SK-N-SH (cell line): Measurements from ENCODE around the gene GPR162.

ENCODE experiments used
- FOXJ3 ChIP-seq: sonication (generic); formaldehyde crosslinking; IDR thresholded peaks from 2 replicates; pipeline ENCODE4 v1.5.1; 2020; ENCODE audit warnings: mild to moderate bottlenecking, missing genetic modification reagents
- MEF2A ChIP-seq: IDR thresholded peaks from 2 replicates; pipeline ENCODE4 v1.4.0; 2012; ENCODE audit warnings: low read depth, borderline replicate concordance
- NRF1 ChIP-seq: IDR thresholded peaks from 2 replicates; pipeline ENCODE4 v1.6.1; 2012; ENCODE audit warnings: low read depth, mild to moderate bottlenecking, low read length
- TCF12 ChIP-seq: IDR thresholded peaks from 2 replicates; pipeline ENCODE4 v1.4.0; 2012
- TF ChIP-seq, protein P1 (sequence below): fragments of 200-600 bp; sonication (generic); IDR thresholded peaks from 2 replicates; pipeline ENCODE4 v1.6.1; 2017; ENCODE audit warnings: antibody characterized with exemption, mild to moderate bottlenecking, moderate library complexity
- TF ChIP-seq, protein P2 (sequence below): IDR thresholded peaks from 2 replicates; pipeline ENCODE4 v1.6.1; 2012; ENCODE audit warnings: mild to moderate bottlenecking, low read depth, low read length, moderate library complexity

DNA sequence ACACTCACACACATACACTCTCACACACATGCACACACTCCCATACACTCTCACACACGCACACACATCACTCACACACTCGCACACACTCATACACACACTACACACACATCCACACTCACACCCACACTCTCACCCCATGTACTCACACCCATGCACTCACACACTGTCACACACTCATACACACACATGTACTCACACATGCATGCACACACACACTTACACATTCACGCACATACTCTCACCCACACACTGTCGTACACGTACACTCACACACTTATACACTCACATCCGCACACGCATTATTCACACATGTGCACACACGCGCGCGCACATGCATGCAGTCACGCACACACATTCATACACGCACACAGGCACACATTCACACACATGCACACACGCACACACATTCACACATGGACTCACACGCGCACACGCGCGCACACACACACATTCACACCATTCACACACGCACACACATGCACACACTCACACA is 3.9 kb upstream of the GPR162 start:
- TF ChIP-seq, protein P1, sequence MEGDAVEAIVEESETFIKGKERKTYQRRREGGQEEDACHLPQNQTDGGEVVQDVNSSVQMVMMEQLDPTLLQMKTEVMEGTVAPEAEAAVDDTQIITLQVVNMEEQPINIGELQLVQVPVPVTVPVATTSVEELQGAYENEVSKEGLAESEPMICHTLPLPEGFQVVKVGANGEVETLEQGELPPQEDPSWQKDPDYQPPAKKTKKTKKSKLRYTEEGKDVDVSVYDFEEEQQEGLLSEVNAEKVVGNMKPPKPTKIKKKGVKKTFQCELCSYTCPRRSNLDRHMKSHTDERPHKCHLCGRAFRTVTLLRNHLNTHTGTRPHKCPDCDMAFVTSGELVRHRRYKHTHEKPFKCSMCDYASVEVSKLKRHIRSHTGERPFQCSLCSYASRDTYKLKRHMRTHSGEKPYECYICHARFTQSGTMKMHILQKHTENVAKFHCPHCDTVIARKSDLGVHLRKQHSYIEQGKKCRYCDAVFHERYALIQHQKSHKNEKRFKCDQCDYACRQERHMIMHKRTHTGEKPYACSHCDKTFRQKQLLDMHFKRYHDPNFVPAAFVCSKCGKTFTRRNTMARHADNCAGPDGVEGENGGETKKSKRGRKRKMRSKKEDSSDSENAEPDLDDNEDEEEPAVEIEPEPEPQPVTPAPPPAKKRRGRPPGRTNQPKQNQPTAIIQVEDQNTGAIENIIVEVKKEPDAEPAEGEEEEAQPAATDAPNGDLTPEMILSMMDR: no peak
- no peak for TF ChIP-seq TCF12
- TF ChIP-seq FOXJ3 (CRISPR knock-in tag): no peak
- no peak for TF ChIP-seq MEF2A
- TF ChIP-seq, protein P2, sequence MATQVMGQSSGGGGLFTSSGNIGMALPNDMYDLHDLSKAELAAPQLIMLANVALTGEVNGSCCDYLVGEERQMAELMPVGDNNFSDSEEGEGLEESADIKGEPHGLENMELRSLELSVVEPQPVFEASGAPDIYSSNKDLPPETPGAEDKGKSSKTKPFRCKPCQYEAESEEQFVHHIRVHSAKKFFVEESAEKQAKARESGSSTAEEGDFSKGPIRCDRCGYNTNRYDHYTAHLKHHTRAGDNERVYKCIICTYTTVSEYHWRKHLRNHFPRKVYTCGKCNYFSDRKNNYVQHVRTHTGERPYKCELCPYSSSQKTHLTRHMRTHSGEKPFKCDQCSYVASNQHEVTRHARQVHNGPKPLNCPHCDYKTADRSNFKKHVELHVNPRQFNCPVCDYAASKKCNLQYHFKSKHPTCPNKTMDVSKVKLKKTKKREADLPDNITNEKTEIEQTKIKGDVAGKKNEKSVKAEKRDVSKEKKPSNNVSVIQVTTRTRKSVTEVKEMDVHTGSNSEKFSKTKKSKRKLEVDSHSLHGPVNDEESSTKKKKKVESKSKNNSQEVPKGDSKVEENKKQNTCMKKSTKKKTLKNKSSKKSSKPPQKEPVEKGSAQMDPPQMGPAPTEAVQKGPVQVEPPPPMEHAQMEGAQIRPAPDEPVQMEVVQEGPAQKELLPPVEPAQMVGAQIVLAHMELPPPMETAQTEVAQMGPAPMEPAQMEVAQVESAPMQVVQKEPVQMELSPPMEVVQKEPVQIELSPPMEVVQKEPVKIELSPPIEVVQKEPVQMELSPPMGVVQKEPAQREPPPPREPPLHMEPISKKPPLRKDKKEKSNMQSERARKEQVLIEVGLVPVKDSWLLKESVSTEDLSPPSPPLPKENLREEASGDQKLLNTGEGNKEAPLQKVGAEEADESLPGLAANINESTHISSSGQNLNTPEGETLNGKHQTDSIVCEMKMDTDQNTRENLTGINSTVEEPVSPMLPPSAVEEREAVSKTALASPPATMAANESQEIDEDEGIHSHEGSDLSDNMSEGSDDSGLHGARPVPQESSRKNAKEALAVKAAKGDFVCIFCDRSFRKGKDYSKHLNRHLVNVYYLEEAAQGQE: no peak
- no peak for TF ChIP-seq NRF1
